GM19351 (cell line): ENCODE measurements around the gene NCKAP1.
A peak's percentile ranks its signal among the peaks of the same experiment; 100 is the strongest.
"Not testable (repeated sequence)": the region's sequence is repeated elsewhere in the genome, so short reads cannot be mapped to it uniquely, and the experiment has no call there.

Experiments used
- ATAC-seq: cut with Tn5 transposase; IDR thresholded peaks from one replicate; pipeline ENCODE4 v1.9.1; 2021; ENCODE audit warnings: mild to moderate bottlenecking, moderate library complexity; ENCODE audit not compliant: unreplicated experiment

NCKAP1 gene

DNA sequence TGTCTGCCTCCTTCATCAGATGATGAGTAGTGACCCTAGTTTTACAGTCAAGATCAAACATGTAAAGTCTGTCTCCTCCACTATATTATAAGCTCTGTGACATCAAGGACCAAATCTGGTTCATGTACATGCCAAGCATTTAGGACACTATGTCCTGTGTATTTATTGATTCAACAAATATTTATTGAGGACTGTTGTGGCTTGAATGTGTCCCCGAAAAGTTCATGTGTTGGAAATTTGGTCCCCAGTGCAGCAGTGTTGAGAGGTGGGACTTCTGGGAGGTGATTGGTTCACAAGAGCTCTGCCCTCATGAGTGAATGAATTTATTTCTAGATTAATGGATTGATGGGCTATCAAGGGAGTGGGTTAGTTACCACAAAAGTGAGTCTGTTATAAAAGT lies 125.2 kb downstream of the NCKAP1 start:
- ATAC-seq: no peak

DNA sequence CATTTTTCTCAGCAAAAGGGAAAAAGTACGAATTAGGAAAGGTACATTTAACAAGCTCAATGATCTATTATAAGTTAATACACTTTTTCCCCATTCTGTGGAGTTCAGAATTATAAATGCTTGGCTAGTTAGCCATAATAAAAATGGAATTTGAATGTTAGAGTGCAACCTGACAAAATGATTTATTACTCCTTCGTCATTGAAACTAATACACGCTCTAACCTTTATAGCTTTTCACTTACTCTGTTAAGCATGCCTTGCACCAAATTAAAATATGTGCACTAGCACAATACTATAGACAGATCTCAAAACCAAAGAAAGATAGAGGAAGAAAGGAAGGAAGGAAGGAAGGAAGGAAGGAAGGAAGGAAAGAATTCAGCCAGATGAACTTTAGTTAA lies 125.7 kb downstream of the NCKAP1 start:
- no peak for ATAC-seq

DNA sequence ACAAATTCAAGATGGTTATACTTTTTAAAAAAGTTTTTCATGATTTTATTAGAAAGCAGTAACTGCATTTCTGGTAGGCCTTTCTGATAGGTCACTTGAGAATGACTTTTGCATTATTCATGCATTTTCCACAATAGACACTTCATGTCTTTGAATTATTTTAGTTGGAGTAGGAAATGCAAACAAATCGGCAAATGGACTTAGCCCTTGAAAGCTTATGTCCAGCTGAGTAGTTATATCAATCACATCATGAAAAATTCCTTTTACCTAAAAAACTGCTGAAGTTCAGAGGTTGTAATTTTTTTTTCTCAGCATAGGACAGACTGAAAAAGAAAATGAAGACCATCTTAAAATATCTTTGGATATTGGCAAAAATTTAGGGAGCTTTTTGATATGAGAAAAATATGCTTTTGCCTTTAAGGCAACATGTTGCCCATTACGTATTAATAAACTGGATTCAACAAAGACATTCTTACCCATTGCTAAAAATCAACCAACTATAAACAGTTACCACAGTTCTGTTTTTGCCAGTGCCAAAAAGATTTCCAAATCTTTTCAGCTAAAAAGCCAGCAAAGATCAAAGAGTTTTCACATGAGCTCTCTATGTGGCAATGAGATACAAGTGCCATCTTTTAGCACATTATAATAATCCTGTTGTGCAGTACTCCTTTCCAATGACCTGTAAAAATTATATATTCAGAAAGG lies 126.3 kb downstream of the NCKAP1 start:
- ATAC-seq: no peak

DNA sequence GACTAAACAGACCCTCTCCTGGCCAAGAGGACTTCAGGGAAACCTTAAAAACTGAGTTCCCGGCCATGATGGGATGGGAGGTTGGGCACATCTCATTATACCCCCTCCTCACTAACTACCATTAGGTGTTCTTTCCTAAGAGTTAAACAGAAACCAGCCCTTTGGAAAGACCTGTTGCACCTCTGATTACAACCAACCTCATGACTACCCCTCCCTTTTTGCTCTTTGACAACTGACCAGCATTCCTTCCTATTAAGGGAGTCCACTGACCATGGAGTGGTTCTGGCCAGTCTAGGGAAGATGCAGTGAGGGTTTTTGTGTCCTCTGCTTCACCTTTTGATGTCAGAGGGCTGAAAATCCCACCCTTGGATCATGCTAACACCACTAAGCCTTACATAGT lies 127.3 kb downstream of the NCKAP1 start:
- ATAC-seq: no peak

DNA sequence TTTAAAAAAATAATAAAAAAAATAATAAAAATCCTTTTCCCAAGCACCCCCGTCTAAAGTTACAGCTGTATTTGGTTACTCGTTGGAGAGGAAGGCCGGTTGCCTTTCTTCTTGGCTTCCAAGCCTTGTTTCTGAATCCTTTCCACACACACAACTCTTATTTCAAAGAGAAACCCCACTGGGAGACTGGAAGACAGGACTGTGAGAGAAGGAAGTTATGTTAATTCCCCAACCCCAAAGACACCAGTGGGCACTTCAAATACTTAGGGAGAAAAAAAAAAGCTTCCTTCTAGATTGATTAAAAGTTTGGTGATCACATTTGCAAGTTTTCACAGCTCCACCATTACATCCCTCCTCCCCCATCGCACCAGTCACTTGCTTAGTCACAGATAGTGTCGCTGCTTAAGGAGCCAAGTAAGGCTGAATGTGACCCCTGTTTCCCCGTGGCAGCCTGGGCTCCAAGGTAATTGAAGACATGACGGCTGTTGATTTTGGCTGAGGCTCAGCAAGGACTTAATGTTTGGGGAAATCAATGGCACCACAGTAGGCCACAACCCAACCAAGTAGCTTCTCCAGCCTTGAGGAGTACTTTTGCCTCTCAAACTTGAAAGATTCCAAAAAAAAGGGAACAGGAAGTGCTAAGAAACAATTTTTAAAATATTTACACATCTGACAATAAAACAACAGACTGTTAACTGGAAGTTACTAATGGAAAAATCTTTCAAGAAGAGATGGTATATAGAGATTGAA lies 131.0 kb downstream of the NCKAP1 start:
- ATAC-seq: no peak

DNA sequence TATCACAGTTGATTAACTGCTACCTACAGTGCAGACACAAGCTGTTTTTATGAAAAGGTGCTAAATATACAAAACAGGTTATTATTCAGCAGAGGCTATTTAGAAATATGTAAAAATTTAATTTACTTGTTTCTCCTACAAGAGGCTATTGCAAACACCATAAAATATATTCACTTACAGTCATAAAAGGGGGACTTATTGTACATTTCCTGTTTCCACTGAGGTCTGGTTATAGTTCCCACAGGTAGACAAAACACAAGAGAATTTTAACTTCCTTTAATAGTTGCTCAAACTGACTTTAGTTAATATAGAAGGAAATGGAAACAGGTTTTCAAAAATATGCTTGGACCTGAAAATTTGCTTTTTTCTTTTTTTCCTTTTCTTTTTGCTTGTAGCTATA lies 131.8 kb downstream of the NCKAP1 start:
- ATAC-seq: no peak

DNA sequence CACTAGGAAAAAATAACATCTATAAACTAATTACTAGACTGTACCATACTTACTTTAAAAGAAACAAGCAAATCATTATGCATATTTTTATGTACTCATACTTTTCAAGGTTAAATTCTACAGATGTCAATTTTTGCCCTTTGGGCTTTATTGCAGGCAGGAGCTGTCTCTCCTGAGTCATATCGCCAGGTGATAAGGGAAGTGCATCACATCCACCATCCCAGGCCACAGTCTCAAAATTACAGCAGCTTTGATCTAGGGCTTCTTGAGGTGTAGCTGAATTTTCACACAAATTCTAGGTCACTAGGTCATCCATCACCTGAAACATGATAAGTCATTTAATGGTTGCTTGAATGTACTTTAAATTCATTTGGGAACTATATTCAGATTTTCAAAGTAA lies 133.4 kb downstream of the NCKAP1 start:
- ATAC-seq: no peak

DNA sequence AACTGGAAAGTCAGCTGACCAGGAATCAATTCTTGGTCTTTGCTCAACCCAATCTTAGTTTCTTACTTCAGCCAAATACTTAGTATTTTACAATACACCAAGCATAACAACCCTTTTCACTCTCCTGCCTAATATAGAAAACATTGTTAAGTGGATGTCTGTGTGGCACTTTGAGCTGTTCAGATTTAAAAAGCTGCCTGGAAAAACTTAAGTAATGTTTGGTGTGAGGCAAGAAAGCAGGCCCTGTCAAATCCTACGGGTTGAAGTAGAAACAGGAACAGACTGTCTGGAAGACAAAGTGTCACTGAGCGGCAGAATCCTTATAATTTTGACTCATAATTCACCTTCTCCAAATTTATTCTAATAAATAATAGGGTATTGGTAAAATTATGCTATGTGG lies 134.7 kb downstream of the NCKAP1 start:
- no peak for ATAC-seq

DNA sequence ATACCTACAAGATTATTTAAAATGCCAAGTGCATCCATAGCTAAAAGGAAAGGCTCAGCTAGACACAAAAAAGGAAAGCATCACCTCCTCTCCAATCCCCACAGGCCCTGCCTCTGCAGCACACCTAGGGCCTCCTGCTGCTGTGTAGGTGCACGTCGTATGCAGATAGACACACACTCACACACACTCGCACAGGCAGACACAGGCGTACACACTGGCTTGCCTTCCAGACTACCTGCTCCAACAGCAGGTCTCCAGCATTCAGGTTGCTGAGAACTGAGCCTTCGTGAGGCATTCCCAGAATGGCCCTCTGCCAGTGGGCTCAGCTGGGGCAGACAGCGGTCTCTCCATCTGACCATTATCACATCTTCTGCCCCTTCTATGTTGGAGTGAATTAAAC lies 136.5 kb downstream of the NCKAP1 start:
- no peak for ATAC-seq

DNA sequence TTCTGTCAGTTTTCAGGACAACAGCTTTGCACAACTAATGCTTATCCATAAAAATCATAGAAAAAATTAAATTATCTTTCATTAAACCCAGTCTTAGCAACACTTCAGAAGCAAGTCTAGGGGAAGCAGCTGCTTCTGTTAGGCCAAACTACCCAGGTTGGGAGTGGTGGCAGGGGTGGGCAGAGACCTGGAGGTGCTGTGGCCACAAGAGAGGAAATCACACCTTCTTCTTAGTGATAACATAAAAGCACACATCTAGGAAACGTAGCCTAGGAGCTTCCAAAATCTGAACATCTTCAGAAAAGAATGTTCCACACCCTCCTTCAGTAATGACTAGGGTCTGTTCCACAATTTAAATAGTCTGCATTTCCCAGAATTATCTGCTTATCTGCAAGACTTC lies 139.5 kb downstream of the NCKAP1 start:
- no peak for ATAC-seq

DNA sequence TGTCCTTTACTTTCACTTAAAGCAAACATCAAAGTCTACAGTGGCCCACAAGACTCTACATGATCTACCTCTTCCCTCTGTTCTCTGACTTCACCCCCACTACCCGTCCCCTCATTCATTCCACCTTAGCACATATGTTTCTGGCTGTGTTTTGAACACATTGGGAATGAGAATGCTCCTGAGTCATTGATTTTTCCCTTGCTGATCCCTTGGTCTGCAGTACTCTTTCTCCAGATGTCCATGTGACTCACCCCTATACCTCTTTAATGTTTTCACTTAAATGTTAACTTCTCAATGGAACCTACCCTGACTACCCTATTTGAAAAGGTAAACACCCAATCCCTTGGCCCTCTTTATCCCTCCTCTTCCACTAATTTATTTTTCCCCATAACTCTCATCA lies 141.1 kb downstream of the NCKAP1 start:
- ATAC-seq: no peak

DNA sequence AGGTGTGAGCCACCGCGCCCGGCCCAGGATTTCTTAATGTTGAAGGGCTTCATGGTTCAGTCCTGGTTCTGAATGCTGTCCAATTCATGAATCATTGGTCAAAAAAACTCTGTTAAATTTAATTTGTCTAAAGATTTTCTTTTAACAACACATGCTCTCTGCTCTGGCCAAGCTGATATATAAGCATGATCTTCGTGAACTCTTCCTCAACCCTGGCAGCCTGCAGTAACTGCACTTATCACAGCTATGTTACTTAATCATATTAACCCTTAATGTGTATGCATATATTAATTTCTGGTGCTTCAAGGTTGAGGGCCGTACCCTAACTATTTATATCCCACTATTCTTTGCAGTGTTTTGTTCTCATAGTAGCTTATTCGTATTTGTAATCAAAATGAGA lies 142.5 kb downstream of the NCKAP1 start:
- ATAC-seq: no peak

DNA sequence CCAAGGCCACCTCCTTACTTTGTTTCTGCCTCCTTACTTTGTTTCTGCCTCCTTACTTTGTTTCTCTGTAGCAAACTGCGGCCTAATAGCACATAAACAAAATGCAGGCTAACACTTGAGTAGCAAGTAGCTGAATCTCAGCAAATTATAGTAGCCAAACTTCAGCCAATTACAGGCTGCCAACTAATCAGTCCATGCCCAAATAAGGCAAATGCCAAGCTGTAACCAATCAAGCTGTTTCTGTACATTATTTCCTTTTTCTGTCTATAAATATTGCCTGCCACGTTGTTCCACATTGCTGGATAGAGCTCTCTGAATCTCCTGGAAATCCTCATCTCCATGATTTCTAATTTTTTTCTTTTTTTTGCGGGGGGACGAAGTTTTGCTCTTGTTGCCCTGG lies 143.1 kb downstream of the NCKAP1 start:
- no peak for ATAC-seq

DNA sequence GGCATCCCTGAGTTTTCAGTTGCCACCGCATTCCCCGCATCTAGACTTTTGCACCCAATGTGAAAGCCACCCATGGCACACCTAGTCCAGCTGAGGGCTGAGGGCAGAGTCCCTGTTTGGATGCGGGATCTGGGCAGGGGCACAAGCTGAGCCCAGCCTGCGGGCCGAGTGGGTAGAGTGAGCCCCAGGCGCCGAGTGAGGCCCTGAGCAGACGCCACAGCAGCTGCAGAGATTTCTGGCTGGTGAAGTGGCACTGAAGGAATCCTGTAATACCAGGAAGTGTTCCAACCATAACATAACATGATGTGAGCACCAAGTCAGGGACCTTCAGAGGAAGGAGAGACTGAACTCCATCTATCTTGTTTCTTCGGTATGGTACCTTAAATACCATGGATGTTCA lies 144.1 kb downstream of the NCKAP1 start:
- ATAC-seq: no peak

DNA sequence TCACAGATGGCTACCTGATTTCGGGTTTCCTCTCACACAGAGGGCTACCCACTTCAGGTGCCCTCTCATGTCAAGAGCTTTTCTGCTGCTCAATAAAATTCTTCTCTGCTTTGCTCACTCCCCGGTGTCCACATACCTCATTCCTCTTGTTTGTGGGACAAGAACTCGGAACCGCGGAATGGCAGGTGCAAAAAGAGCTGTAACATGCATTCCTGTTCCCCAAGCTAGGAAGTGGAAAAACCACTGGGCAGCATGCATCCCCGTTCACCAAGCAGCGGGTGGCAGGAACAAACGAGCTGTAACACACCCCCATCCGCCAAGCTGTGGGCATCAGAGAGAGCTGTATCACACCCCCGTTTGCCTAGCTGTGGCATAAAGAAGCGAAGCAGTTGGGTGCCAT lies 144.6 kb downstream of the NCKAP1 start:
- ATAC-seq: no peak

DNA sequence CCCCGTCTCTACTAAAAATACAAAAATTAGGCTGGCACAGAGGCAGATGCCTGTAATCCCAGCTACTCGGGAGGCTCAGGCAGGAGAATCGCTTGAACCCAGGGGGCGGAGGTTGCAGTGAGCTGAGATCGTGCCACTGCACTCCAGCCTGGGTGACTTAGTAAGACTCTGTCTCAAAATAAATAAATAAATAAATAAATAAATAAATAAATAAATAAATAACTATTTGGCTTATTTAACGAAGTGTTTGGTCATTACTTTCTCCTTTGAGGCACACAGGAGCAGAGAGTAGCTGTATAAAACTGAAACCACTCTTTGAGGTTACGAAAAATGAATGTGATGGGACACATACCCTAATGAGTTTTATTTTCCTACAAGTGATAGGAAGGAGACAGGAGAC lies 145.2 kb downstream of the NCKAP1 start:
- not testable (repeated sequence) for ATAC-seq

DNA sequence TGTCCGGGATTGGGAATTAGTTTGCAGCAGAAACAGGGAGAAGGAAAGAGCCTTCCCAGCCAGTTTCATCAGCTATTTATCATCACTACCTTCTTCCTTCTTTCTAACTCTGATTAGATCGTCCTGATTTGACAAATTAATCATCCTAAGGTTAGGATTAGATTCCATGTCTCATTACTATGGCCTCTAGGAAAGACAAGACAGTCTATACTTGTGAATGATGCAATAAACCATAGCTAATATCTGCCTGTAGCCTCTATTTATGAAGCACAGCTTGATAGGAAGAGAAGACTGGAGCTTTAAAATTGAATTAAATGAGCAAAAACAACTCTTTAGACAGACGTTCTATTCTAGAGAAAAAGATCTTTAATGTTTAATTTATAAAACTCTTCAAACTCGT lies 146.6 kb downstream of the NCKAP1 start:
- ATAC-seq: no peak

DNA sequence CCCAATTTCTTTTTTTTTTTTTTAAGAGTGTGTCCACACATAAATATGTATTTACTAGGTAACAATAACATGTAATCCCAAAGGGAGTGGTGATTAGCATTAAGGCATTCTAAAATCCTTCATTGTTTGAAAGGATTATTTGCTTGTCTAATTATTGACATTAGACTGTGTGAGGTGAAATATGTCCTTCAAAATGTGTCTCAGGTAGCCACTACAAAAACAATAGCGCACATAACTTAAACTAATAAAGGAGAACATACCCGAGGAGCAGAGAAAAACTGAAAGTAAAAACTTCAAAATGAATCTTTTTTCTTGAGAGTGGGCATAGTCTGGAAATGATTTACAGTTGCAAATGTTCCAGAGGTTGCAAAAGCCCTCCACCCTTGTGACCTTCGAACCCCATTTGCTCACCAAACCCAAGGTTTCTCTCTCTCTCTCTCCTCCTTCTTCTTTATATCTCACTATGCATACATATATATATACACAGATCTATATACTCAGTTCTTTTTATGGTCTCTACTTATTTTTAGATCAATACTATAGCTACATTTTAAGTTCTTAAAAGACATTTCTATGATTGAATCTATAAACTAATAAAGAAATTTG lies 147.4 kb downstream of the NCKAP1 start:
- no peak for ATAC-seq

DNA sequence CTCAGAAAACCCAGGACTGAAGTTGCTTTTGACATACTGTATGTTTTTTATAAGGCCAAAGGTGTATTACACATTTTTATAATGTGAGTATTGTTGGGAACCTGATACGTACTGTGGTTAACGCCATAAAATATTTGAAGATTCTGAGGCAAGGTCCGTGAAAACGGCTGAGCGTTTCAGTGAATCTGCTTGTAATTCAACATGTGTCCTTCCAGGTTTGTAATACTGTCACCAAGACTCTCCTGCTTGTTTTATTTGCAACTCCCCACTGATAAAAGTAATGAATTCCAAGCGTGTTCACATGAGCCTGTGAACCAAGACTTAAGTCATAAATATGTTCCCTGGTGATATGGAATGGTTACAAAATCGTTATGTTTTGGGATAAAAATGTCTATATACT lies 148.0 kb downstream of the NCKAP1 start:
- no peak for ATAC-seq

DNA sequence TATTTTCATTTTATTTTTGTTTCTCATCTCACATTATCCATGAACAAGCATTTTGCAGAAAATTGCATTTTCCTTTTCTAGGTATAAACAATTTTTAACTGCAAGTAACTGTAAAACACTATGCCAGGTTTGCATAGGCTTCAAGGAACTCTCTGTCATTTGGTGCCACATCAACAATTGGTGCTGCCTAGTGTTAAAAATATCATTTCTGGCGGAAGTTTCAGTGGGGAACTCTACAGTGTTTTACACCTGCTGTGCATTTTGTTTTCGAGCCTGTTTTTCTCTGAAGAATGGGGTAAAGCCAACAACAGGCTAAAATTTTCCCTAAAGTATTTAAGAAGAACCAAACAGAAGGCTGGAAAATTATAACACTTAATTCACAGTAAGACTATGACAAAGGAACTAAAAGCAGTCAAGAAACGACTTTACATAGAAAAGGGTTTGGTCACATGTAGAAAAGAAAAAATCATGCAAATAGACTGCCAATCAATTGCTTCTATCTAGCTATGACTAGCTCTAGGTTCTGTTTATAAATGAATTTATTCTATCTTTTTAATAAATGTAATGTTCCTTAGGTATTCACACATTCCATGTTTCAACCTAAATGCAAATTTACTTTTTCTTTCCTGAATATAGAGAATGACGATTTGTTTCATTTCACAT lies 150.4 kb downstream of the NCKAP1 start:
- ATAC-seq: peak; percentile 72

DNA sequence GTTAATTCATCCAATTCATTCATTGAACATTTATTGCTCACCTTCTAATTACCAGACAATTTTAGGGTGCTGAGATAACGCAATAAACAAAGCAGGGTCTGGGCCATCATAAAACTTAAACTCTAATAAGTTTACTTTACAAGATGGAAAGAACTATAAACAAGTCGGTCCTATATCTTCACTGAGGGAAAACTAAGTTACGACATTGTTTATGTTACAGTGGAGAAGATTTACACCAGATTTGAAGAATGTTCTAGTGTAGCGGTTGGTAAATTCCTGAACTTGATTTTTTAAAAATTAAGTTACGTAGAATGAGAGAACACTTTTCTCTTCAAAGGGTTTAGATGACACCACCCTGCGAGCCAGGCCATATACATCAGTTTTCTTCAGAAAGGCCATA lies 151.2 kb downstream of the NCKAP1 start:
- no peak for ATAC-seq

DNA sequence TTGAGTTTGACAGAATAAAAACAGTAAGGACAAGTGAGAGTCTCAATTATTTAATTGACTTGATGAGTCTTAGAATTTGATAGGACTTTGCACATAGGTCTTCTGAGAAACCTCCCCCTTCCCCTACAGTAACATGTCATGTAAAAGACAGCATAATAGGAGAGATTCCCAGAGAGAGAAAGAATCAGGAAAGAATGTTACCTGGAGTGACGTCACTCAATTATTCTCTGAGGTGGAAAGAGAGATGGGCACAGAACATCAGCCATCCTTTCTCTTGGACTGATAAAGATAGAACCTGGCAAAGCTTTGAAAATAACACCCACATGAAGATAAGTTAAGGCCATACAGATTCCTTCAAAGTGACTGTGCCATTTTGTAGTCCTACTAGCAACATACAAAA lies 152.5 kb downstream of the NCKAP1 start:
- no peak for ATAC-seq
